ENCODE measurements around the gene FAM32A. TPM values are rescaled to one million over a fixed set of nuclear protein-coding genes. Genes with fewer than 3 reads are reported as not detected.

FAM32A gene
- total and polyA plus RNA-seq, 10 donors = 45.8 to 105 (median 74.5) TPM

DNA sequence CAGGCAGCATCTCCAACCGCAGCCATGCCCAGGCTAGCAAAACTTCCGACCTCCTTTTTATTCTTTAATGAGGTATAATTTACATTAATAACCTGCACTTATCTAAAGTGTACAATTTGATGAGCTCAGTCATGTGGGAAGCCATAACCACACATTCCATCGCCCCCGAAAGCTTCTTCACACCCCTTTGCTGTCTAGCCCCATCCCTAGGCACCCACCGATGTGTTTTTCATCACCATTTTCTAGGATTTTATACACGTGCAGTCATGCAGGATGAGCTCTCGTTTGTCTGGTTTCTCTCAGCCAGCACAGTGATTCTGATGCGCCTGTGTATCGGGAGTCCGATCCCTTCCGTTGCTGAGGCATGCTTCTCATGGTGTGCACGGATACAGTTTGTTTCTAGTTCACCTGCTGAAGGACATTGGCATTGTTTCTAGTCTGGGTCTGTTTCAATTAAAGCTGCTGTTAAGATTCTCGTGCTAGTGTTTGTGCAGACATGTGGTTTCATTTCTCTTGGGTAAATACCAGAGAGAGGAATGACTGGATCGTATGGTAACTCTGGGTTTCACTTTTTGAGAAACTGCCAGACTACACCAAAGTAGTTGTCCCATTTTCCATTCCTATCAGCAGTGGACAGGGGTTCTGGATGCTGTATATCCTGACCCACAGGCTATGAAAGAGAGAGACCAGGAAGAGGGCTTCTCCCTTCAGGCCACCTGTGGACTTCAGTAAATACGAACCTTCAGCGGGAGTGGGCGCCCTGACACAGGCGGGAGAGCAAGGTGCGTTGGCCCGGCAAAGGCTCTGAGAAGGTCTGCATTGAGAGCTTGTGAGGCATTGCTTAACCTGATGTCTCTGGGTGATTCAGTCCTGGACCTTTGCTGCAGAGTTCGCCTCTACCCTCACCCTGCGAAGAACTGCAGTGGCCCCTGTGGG lies 17.4 kb downstream of the FAM32A start:
- intact Hi-C loops (cut with DNase I; ENCODE audit: low total_unique reads) = no loop called here
- no peak for TF ChIP-seq POLR2AphosphoS5 (IDR thresholded peaks at IDR 0.05)
- peaks cover 0 to 80% (median 54%) of the 10 kb centered on the region in 6 donors for H3K36me3 ChIP-seq
- no peak overlapping the region for H3K4me3 ChIP-seq
- H3K4me1 ChIP-seq = peaks cover 8 to 58% (median 30%) of the 10 kb centered on the region in 6 donors
- DNase-seq = no peak
- H3K27ac ChIP-seq = no peak overlapping the region
- 81 to 89% (median 86%) methylated on average over 22 of the region's 22 CpGs for WGBS, 5 donors
- no peaks in the 10 kb centered on the region for H3K9me3 ChIP-seq
- no peaks in the 10 kb centered on the region for H3K27me3 ChIP-seq (replicated peaks in 1 of 7)

DNA sequence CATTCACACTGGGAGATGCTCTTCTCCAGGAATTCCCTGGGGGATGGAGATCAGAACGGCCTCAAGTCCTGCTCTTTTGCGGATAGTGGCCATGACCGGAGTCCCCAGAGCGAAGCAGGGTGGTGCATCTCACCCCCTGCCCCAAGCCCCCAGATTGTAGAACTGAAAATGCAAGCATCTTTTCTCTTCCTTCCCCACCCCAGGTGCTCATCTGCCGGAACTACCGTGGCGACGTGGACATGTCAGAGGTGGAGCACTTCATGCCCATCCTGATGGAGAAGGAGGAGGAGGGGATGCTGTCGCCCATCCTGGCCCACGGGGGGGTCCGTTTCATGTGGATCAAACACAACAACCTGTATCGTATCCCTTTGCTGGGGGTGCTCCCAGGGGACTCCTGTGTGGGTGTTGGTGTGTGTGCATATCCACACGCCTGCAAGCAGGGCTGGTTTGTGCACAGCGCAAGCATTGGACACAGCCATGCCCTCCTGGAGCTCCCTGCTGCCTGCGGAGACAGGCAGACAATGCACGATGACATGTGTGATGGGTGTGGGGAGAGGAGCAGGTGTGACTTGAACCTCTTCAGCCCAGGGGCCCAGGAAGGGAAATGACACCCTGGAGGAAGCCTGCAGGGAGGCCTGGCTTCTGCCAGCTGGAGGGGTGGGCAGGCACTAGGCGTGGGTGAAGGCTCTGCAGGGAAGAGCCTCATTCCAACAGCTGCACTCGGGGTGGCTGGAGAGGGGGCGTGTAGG lies 18.2 kb downstream of the FAM32A start:
- intact Hi-C loops (cut with DNase I; ENCODE audit: low total_unique reads) = no loop called here
- peak in 1 of 3 donors; percentile 11 for TF ChIP-seq POLR2AphosphoS5 (IDR thresholded peaks at IDR 0.05)
- TF ChIP-seq, protein P1, sequence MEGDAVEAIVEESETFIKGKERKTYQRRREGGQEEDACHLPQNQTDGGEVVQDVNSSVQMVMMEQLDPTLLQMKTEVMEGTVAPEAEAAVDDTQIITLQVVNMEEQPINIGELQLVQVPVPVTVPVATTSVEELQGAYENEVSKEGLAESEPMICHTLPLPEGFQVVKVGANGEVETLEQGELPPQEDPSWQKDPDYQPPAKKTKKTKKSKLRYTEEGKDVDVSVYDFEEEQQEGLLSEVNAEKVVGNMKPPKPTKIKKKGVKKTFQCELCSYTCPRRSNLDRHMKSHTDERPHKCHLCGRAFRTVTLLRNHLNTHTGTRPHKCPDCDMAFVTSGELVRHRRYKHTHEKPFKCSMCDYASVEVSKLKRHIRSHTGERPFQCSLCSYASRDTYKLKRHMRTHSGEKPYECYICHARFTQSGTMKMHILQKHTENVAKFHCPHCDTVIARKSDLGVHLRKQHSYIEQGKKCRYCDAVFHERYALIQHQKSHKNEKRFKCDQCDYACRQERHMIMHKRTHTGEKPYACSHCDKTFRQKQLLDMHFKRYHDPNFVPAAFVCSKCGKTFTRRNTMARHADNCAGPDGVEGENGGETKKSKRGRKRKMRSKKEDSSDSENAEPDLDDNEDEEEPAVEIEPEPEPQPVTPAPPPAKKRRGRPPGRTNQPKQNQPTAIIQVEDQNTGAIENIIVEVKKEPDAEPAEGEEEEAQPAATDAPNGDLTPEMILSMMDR (IDR thresholded peaks at IDR 0.05 in 8 of 11, conservative IDR thresholded peaks at IDR 0.05 in 3 of 11) = no peak
- peaks cover 0 to 88% (median 62%) of the 10 kb centered on the region in 6 donors for H3K36me3 ChIP-seq

DNA sequence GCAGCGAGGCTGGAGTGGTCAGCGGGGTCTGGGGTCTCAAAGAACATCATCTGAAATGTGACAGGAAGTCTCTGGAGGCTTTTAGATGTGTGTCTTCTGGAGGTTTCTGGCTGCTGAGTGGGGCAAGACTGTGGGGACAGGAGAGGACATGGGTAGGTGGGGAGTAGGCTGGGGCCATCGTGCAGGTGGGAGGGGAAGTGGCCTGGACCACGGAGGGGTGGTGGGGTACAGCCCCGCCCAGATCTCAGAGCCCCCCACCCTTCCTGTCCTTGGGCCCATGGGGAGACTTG lies 18.7 kb downstream of the FAM32A start:
- Histone ChIP-seq H3K4me1 (peaks cover 2 to 47% (median 20%) of the 10 kb centered on the region in 6 donors), H3K36me3 (peaks cover 0 to 93% (median 67%) of the 10 kb centered on the region in 6 donors), H3K27ac (no peak overlapping the region), H3K27me3 (replicated peaks in 1 of 7) (no peaks in the 10 kb centered on the region), H3K4me3 (no peak overlapping the region), H3K9me3 (no peaks in the 10 kb centered on the region)
- intact Hi-C loops (cut with DNase I; ENCODE audit: low total_unique reads) = no loop called here
- WGBS, 5 donors = 77 to 85% (median 82%) methylated on average over 5 of the region's 5 CpGs
- DNase-seq = no peak
- TF ChIP-seq, protein P1 (IDR thresholded peaks at IDR 0.05 in 8 of 11, conservative IDR thresholded peaks at IDR 0.05 in 3 of 11) = no peak
- TF ChIP-seq POLR2AphosphoS5 (IDR thresholded peaks at IDR 0.05) = no peak
- no peak for TF ChIP-seq POLR2A (IDR thresholded peaks at IDR 0.05)

More for the DNA sequence above, 18.2 kb downstream of the FAM32A start:
- H3K4me3 ChIP-seq = no peak overlapping the region
- DNase-seq = peak; percentile 41
- H3K27me3 ChIP-seq (replicated peaks in 1 of 7) = no peaks in the 10 kb centered on the region
- H3K4me1 ChIP-seq = peaks cover 7 to 53% (median 26%) of the 10 kb centered on the region in 6 donors
- no peaks in the 10 kb centered on the region for H3K9me3 ChIP-seq
- 81 to 89% (median 85%) methylated on average over 18 to 19 of the region's 19 CpGs for WGBS, 5 donors
- no peak overlapping the region for H3K27ac ChIP-seq

DNA sequence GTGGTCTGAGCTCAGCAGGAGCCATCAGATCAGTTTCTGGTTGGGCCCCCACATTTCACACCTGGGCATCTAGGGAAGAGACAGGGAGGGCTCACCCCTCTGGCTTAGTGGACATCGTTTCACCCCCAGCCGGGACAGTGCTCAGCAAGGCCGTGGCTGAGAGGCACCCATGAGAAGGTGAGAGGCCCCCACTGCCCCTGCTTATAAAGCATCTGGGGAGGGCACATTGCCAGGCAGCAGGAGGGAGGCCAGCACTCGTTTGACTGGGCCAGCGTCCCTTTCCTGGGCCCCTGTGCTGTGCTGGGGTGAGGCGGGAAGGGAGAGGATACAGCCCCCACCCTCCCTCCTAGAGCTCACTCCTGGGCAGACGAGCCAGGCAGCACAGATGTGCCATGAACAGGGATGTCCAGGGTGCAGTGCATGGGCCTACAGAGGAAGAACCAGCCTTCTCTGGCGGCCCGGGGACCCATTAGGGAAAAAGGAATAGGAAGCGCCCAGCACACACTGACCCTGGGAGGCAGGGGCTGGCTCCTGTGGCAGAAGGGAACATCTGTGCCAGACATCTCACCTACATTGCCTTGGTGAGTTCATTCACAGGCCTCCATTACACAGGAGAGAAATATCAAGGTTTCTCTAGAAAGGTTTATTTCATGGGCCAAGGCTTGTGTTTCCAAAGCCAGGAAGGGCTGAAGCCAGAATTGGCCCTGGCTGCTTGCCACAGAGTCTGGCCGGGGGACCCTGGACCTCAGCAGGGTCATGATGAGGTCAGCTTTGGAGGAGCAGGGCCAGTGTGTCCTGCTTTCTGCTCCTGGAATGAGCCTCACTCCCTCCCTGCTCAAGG lies 20.2 kb downstream of the FAM32A start:
- no peaks in the 10 kb centered on the region for H3K27me3 ChIP-seq (replicated peaks in 1 of 7)
- intact Hi-C loops (cut with DNase I; ENCODE audit: low total_unique reads) = no loop called here
- H3K4me1 ChIP-seq = peaks cover 0 to 33% (median 8%) of the 10 kb centered on the region in 6 donors
- no peak overlapping the region for H3K27ac ChIP-seq
- peak; percentile 51 for DNase-seq
- 80 to 87% (median 82%) methylated on average over 10 to 11 of the region's 11 CpGs for WGBS, 5 donors
- TF ChIP-seq POLR2A (IDR thresholded peaks at IDR 0.05) = no peak
- TF ChIP-seq, protein P1 (IDR thresholded peaks at IDR 0.05 in 8 of 11, conservative IDR thresholded peaks at IDR 0.05 in 3 of 11) = no peak
- TF ChIP-seq POLR2AphosphoS5 (IDR thresholded peaks at IDR 0.05) = no peak
- no peak overlapping the region for H3K4me3 ChIP-seq
- H3K9me3 ChIP-seq = no peaks in the 10 kb centered on the region
- H3K36me3 ChIP-seq = peaks cover 0 to 100% (median 82%) of the 10 kb centered on the region in 6 donors

Data from spleen (tissue), 11 donors.